GM21737 (cell line): ENCODE results near the gene CTTNBP2.

Experiments used
- ATAC-seq: cut with Tn5 transposase; IDR thresholded peaks from one replicate; pipeline ENCODE4 v1.9.1; 2021; ENCODE audit warnings: mild to moderate bottlenecking, moderate library complexity; ENCODE audit not compliant: unreplicated experiment

Gene CTTNBP2

DNA sequence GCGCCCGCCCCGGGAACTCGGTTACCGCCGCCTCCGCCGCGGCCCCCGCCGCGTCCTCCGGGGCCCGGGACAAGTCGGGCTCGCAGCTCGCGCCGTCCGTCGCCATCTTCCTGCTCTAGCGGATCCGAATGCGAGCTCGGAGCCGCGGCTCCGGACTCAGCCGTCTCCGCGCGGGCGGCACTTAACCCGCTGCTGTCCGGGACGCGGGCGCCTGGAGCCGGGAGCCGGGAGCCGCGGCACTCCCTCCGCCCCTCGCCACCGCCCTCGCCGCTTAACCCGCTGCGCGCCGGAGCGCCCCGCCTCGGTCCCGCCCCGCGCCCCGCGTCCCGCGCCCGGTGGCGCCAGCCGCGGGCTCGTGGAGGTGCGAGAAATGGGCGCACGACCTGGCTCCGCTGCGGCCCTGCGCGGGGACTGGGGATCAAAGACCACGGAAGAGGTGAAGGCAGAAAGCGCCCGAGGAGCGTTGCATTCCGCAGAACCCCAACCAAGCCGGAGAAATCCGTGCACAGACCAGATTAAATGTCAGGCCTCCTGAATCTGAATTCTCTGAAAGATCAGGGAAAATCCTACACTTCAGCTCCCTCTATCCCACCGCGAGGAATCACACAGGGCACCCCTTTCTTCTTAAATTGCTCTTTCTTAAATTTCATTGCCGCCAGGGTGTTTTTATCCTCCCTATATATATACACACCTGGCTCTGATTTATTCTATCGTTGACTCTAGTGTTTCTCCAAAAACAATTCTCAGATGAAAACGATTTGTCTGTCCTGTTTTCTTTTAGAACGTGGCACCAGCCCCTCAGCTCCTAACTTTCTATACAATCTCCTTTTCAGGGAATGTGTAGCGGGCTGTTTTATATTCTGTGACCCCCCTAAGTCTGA, at the start of gene CTTNBP2:
CTTNBP2 (minus strand) TSS at position 132 of the 881 bp plus-strand sequence; CDS start at position 106, 26 bp downstream.
- ATAC-seq, result no peak

- no peak for ATAC-seq
These were observed 43.1 kb upstream of the CTTNBP2 start for GRCh38 chr7:117916309-117916708.

GRCh38 chr7:117912421-117912820, 39.2 kb upstream of the CTTNBP2 start:
- no peak for ATAC-seq

DNA sequence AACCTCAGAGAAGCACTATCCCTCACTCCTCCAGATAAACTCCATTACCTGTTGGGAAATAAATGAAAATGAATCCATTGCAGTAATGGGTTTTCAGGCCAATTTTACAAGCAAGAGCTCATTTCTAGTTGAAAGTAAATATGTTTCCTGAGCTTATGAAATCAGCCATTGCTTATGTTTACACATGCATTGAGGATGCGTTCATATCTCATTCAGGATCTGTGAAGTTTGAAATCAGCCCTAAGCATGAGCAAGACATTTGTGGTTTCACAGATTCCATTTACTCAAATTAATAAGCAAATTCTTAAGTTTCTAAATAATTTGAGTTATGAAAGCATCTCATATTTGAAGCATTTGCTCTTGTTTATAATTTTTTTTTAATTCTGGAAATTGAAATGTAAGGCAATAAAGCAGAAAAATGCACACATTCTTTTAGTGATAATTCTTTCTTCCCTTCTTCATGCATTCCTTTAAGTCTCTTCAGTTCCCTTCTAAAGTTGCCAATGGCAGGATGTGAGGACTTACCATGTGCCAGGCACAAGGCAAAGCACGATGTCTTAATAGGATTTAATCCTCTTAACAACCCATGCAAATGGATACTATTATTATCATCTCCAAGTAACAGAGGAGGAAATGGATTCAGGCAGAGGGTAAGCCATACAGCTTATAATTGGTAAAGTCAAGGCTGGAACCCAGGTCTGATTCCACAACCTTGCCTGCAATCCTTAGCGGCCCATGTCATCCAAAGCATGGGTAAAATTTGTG, 35.0 kb upstream of the CTTNBP2 start:
- ATAC-seq, result no peak

DNA sequence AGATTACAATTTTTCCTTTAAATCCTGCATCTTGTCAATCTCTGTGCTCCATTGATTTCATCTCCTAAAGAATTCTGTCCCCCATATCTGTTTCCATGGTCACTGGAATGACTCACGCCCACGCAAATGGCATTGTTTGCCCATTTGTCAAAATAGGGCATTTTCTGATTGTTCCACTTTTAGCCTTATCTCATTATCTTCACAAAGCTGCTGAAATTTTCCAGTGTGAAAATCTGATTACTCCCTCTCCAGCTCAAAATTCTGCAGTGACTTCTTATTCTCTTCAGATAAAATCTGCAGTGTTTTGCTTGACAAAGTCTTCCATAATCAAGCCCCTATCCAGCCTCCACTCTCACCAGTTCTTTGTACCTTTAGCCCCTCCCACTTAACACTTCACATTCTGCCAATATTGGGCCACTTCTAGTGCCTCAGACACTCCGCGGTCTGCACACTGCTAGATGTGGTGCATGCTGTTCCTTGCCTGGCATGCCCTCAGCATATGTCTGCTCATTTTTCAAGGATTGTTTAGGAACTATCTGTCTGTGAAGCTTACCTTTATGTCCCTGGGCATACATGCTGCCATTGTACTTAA, 33.9 kb upstream of the CTTNBP2 start:
- no peak for ATAC-seq

DNA sequence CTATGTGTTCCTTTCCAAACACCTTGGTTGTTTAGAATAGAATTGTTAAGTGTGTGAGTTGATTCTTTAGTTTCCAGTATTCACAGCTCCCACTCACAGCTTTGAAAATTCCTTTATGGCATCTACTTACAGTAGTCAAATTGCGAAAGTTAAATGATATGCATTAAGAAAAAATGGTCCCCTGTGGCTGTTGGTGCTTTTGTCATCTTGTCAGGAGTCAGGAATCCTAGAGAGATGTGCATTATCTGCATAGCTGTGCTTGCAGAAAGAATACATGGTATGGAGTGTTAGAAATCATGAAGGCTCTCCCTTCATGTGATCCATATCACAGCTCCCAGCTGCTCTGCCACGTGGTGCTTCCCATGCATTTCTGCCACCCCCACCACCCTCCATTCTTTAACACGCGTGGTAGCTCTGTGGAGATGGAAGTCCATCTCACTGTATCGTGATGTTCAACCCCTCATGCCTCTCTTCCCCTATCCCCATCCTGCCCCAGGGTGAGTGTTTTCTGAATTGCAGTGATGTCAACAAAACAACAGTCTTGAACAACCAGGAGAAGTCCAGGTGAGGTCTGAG, 29.2 kb upstream of the CTTNBP2 start:
- no peak for ATAC-seq

DNA sequence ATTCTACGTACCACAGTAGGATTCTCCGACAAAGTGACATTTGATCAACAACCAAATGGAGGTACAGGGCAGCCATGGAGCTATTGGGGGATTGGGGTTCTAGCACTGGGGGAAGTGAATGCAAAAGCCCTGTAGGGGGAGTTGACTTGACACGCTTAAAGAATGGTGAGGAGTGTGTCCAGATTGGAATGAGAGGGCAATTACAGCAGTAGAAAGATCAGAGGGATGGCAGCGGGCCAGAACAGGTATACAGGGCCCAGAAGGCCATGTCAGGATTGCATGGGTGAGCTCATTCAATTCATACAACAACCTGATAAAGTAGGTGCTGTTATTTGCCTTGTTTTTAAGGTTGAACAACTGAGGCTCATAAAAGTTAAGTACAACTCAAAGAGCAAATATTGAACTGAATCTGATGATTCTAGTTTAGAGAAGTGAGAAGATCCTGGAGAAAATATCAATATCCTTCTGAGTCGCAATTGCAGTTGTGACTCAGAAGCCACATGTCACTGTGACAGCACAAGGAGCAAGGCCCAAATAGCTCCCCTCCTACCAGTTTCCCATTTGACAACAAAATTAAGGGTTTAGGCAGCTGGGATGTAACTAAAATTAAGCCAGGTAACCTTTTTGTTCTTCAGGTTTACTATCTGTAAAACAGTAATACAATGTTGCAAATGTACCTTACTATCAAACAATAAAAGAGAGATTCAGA, 28.0 kb upstream of the CTTNBP2 start:
- ATAC-seq, result no peak

DNA sequence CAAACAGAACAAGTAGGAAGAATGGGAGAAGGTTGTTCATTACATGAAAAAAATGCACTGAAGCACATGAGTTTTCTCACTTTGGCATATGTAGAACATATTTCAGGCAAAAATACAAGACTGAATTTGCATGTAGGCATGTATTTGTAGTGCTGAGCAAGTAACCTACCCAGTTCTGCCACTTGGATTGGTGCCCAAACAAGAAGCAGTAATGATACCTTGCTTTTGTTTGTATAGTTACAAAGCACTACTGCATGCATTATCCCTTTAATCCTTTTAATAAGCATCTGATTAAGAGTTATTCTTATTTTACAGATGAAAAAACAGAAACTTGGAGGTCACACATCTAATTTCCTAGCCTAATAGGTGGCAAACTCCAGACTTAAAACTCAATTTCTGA, 23.1 kb upstream of the CTTNBP2 start:
- ATAC-seq, result no peak

DNA sequence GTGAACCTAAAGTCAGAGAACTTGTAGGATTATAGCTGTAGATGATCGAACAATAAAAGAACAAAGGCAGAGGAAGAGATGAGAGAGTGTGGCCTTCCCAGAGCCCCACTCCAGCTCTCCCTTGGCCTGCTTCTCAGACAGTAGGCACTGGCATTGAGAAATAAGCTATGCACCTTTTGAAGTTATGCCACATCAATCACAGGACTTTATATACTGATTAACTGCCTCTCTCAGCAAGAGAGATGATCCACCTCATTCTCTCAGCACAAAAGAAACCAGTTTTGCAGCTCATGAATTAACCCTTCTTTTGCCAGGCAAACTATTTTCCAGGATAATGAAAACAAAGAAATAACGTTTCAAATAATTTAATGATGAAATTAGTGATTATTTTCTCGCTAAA, 22.0 kb upstream of the CTTNBP2 start:
- ATAC-seq, result no peak

DNA sequence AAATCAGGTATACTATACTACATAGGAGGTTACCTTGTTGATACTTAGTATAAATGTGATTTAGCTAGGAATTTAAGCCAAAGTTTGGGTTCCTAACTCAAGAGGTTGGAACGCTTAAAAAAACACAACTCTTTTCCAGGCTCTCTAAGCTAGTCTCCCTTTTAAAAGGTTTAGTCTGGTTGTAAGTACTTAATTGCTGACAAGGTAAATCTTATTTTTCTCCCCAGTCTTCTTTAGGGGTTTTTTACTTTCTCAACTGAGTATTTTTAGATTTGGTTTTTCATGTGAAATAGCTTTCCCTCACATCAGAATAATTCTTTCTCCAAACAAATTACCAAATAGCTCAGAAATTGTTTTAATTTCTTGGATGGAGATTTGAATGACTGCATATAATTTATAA, 20.8 kb upstream of the CTTNBP2 start:
- ATAC-seq, result no peak

- ATAC-seq, result no peak
These were observed 19.6 kb upstream of the CTTNBP2 start for GRCh38 chr7:117892821-117893220.

DNA sequence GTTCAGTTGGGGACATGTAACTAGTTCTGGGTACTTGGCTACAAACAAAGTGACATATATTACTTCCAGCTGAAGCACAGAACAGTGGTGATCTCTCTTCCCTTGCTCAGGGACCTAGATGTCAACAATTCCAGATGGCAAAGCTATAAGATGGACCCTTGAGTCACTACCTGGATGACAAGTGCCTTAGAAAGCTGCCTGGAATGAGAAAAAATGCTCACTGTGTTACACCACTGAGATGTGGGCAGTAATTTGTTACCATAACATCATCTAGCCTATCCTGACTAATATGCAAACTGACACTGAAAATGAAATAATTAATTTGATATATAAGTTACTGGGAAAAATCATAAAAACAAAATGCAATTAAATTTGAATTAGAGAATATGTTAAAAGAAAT, 16.4 kb upstream of the CTTNBP2 start:
- no peak for ATAC-seq

- ATAC-seq, result no peak
These were observed 15.4 kb upstream of the CTTNBP2 start for GRCh38 chr7:117888627-117889026.

DNA sequence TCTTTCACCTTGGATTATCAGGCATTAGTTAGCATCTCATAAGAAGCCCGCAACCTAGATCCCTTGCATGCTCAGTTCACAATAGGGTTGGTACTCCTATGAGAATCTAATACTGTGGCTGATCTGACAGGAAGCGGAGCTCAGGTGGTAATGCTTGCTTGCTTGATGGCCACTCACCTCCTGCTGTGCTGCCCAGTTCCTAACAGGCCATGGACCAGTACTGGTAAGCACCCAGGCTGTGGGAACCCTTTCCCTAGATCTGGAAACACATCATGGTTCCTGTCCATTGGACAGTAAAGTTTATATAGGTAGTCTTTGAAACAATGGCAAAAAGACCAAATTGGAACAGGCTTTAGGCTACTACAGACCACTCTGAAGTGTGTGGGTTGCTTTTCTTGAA, 9.4 kb upstream of the CTTNBP2 start:
- ATAC-seq, result no peak

DNA sequence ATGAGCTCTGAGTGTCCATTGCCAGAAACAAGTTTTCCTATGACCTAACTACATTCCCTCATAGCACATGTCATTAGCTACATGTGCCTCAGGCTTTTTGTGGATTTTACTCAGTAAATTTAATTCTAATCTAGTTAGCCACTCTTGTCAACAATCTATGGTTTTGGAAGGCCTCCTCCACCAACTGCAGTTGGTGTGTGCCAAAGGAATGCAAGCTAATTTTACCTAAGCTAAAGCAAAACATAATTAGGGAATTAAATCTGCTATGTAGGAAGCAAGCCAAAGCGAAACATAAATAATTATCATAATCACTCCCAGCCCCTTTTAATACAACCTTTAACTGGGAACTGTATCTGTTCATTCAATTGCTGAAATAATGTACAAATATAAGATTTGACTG, 3.5 kb upstream of the CTTNBP2 start:
- no peak for ATAC-seq

DNA sequence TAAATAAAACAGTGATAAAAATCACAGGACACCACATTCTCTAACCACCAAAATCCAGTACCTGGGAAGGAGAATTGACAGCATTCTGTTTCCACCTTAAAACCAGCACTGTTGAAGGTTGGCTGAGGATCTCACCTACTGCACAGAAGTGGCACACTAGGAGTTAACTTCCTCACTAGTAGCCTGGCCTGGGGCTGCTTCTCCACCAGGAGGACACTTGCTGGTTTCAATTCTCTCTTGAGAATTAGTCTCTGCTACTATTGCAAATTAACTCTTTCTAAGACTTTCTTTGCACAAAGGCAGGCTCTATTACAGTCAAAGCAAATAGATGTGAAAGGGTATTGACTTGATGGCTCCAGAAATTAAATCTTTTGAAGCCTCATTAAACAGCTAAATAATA, 2.3 kb upstream of the CTTNBP2 start:
- ATAC-seq, result no peak

DNA sequence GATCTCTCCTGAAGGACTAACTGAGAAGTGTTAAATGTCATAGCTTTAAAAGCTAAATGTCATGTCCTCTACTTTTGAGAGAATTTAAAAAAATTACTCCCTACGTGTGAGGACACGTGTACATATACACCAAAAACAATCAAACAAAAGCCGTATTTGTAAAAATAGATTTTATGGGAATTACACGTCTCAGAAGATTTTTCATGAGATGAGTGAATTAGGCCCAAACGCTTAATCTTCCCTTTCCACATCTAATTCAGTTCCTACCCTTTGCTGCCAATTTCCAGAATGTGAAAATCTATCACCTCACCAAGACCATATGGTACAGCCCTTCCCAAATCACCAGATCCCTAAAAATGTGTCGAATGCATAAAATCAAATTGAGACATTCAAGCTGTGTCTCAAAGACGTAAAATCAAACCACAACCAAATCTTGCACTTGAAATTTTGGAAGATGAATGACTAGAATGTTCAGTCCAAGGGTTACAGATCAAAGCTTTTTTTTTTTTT, 1.0 kb upstream of the CTTNBP2 start:
- ATAC-seq, result no peak

- ATAC-seq, result no peak
These were observed 506 bp downstream of the CTTNBP2 start for GRCh38 chr7:117872561-117873309.

GRCh38 chr7:117871778-117872538, 1.3 kb downstream of the CTTNBP2 start:
- no peak for ATAC-seq
